ENCODE measurements around the gene SYVN1. TPM values are rescaled to one million over a fixed set of nuclear protein-coding genes. Genes with fewer than 3 reads are reported as not detected.

Gene SYVN1
- total RNA-seq, 1 donor from 2014 or later = 232 TPM

DNA sequence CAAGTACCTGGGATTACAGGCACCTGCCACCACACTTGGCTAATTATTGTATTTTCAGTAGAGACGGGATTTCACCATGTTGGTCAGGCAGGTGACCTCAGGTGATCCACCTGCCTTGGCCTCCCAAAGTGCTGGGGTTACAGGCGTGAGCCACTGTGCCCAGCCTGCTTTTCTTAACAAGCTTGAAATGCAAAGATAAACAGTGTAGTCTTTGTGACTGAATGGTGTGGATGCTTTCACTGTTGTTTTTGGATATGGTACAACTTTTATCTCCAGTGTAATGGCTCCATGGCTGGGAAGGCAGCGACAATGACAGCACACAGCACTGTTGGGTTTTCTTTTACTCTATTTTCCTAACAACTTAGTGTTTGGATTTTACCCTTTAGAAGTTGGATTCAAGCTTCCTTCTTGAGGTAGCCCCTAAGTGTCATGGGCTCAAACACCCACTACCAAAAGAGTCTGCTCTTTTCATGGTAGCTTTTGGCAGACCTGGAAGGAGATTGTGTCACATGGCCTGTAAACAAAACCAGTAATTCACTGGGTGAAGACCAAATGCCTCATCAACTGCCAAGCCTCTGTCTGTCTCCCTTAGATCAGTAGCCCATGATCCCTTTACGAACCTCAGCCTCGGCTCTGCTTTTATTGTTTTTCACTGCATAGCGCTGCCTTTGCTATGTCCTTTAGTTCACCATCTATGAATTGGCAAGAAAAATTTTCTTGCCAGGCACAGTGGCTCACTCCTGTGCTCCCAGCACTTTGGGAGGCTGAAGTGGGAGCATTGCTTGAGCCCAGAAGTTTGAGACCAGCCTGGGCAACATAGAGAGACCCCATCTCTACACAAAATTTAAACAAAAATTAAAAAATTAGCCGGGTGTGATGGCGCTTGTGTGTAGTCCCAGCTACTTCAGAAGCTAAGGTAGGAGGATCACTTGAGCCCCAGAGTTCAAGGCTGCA is 31.9 kb downstream of the SYVN1 start:
- no peaks in the 10 kb centered on the region for H3K27me3 Mint-ChIP-seq
- no peak overlapping the region for H3K27ac Mint-ChIP-seq
- peaks cover 58% of the 10 kb centered on the region for H3K36me3 Mint-ChIP-seq (ENCODE audit: low read depth)
- no peak overlapping the region for H3K4me3 Mint-ChIP-seq
- no peaks in the 10 kb centered on the region for H3K9me3 Mint-ChIP-seq
- ChIA-PET CTCF (interaction anchor here (1.6 kb wide), 1 partner anchor 8 kb away, joined by 5 read pairs; no protein-coding TSS in a partner anchor), POLR2A (interaction anchor here (0.6 to 2.6 kb wide), 4 partner anchors 9 to 79 kb away, joined by 3 to 8 read pairs (median 6); partner anchors contain the start of gene TM7SF2)
- no peak for DNase-seq
- ATAC-seq (ENCODE audit: low read depth) = no peak
- TF ChIP-seq, protein P1, sequence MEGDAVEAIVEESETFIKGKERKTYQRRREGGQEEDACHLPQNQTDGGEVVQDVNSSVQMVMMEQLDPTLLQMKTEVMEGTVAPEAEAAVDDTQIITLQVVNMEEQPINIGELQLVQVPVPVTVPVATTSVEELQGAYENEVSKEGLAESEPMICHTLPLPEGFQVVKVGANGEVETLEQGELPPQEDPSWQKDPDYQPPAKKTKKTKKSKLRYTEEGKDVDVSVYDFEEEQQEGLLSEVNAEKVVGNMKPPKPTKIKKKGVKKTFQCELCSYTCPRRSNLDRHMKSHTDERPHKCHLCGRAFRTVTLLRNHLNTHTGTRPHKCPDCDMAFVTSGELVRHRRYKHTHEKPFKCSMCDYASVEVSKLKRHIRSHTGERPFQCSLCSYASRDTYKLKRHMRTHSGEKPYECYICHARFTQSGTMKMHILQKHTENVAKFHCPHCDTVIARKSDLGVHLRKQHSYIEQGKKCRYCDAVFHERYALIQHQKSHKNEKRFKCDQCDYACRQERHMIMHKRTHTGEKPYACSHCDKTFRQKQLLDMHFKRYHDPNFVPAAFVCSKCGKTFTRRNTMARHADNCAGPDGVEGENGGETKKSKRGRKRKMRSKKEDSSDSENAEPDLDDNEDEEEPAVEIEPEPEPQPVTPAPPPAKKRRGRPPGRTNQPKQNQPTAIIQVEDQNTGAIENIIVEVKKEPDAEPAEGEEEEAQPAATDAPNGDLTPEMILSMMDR (IDR thresholded peaks at IDR 0.05) = no peak
- intact Hi-C loops (cut with micrococcal nuclease) = no loop called here
- H3K4me1 Mint-ChIP-seq = peaks cover 2% of the 10 kb centered on the region

DNA sequence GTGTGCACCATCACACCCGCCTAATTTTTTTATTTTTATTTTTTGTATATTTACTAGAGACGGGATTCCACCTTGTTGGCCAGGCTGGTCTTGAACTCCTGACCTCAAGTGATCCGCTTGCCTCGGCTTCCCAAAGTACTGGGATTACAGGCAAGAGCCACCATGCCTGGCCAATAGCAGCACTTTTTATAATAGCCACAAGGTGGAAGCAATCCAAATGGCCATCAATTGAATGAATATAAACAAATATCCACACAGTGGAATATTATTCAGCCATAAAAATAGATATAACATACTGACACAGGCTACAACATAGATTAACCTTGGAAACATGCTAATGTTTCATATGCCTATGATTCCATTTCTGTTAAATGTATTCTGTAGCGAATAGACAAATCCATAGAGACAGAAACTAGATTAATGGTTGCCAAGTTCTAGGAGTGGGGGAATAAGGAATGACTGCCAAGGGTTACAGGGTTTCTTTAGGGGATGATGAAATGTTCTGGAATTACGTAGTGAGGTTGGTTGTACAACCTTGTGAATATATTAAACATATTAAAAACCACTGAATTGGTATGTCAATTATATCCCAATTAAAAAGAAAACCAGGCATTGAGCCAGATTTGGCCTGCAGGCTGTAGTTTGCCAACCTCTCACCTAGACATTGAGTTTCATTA is 33.5 kb downstream of the SYVN1 start:
- DNase-seq = no peak
- no peaks in the 10 kb centered on the region for H3K9me3 Mint-ChIP-seq

DNA sequence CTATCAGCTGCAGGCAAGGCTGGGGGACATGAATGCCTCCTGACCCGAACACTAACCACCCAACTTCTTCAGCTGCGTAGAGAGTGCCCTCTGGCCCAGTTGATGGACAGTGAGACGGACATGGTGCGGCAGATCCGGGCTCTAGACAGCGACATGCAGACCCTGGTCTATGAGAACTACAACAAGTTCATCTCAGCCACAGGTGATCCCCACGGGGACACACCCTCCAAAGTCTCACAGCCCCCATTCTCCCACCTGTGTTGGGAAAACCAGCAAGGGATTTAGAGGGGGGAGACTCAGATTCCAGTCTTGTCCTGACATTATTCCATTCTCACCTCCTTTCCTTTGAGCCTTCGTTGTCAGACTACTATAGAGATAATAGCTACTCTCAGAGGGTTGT is 37.4 kb downstream of the SYVN1 start:
- Mint-ChIP-seq H3K27ac (peak overlapping the region; percentile 88), H3K27me3 (no peaks in the 10 kb centered on the region), H3K4me3 (peak overlapping the region; percentile 91), H3K9me3 (no peaks in the 10 kb centered on the region), H3K4me1 (peaks cover 18% of the 10 kb centered on the region), H3K36me3 (ENCODE audit: low read depth) (peaks cover 18% of the 10 kb centered on the region)
- no peak for DNase-seq
- TF ChIP-seq, protein P1 (IDR thresholded peaks at IDR 0.05) = no peak
- ATAC-seq (ENCODE audit: low read depth) = no peak
- CTCF ChIA-PET = interaction anchor here (1.7 kb wide), 1 partner anchor 13 kb away, joined by 9 read pairs; no protein-coding TSS in a partner anchor
- intact Hi-C loops (cut with micrococcal nuclease) = loop anchor here (1.0 to 2.0 kb wide), 8 partner anchors 13 to 180 kb away; partner anchors contain the start of genes ARL2, ATG2A, CDCA5 and SAC3D1
- POLR2A ChIA-PET = interaction anchor here (0.6 to 3.2 kb wide), 19 partner anchors 13 to 320 kb away, joined by 3 to 21 read pairs (median 6); partner anchors contain the start of genes ARL2, CAPN1, CDCA5 and FAU

More for the DNA sequence above, 33.5 kb downstream of the SYVN1 start:
- H3K27me3 Mint-ChIP-seq = no peaks in the 10 kb centered on the region
- no peak overlapping the region for H3K27ac Mint-ChIP-seq
- peaks cover 45% of the 10 kb centered on the region for H3K36me3 Mint-ChIP-seq (ENCODE audit: low read depth)
- ChIA-PET CTCF (interaction anchor here (1.0 to 1.7 kb wide), 3 partner anchors 10 to 21 kb away, joined by 3 to 5 read pairs (median 3); partner anchors contain the start of genes FAU and MRPL49), POLR2A (interaction anchor here (0.6 to 2.6 kb wide), 5 partner anchors 10 to 706 kb away, joined by 3 to 8 read pairs (median 4); partner anchors contain the start of gene TM7SF2)
- intact Hi-C loops (cut with micrococcal nuclease) = no loop called here
- ATAC-seq (ENCODE audit: low read depth) = no peak
- H3K4me3 Mint-ChIP-seq = no peak overlapping the region
- peaks cover 13% of the 10 kb centered on the region for H3K4me1 Mint-ChIP-seq
- TF ChIP-seq, protein P1 (IDR thresholded peaks at IDR 0.05) = no peak

DNA sequence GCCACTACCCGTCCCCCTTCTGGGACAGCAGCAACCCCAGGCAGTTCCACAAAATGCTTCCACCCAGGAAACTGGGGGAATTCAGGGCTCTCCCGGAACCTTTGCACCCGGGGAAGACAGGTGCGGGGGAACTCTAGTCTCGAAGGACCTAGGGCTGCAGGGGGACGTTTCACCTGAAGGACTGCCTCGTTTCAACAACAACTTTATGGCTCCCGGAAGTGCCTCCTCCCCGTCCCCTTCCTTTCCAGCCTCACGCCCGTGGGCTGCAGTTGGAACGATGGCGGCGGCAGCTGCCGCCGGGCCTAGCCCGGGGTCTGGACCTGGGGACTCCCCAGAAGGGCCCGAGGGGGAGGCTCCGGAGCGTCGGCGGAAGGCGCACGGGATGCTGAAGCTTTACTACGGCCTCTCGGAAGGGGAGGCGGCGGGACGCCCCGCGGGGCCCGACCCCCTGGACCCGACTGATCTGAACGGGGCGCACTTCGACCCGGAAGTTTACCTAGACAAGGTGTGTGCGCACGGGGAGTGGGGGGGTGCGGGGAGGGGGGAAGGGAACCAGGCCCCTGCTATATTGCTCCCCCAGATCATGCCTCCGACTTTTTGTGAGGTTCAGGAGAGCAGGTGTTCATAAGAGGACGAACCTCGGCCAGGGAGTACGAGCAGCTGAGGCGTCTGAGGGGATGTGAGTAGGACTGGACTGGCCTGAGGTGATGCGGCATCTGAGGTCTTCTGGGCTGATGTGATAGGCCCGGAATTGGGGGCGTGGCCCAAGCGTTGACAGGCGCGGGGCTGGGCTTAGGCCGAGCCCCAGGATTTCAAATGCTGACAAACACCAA is 38.1 kb downstream of the SYVN1 start, which contains the start of gene VPS51:
Gene VPS51 (plus strand): TSS at position 241 of the 833 bp plus-strand sequence. CDS start 37 bp downstream, at position 278.
- H3K4me1 Mint-ChIP-seq = peaks cover 18% of the 10 kb centered on the region
- CTCF ChIA-PET = no interaction called here
- POLR2A ChIA-PET = interaction anchor here (0.6 to 3.2 kb wide), 23 partner anchors 13 to 977 kb away, joined by 3 to 21 read pairs (median 6); partner anchors contain the start of genes ARL2, CAPN1, CDCA5 and FAU
- H3K27ac Mint-ChIP-seq = peak within 1 kb of the TSS; percentile 88
- intact Hi-C loops (cut with micrococcal nuclease) = loop anchor here (1.0 to 2.0 kb wide), 8 partner anchors 12 to 179 kb away; partner anchors contain the start of genes ARL2, ATG2A, CDCA5 and SAC3D1
- H3K9me3 Mint-ChIP-seq = no peaks in the 10 kb centered on the region
- H3K4me3 Mint-ChIP-seq = peak within 1 kb of the TSS; percentile 91
- H3K27me3 Mint-ChIP-seq = no peaks in the 10 kb centered on the region
- TF ChIP-seq, protein P1 (IDR thresholded peaks at IDR 0.05) = no peak
- ATAC-seq (ENCODE audit: low read depth) (peak; percentile 92), DNase-seq (peak; percentile 74)
- peaks cover 15% of the 10 kb centered on the region for H3K36me3 Mint-ChIP-seq (ENCODE audit: low read depth)
